K562 (cell line): ENCODE results near the gene PRCP. TPM values are rescaled to one million over a fixed set of nuclear protein-coding genes. Genes with fewer than 3 reads are reported as not detected.
A peak's percentile ranks its signal among the peaks of the same experiment; 100 is the strongest.

Experiments
- AFF4 ChIP-seq: sonication (generic); formaldehyde crosslinking; IDR thresholded peaks from 2 replicates; pipeline ENCODE4 v1.8.0; 2023; ENCODE audit warnings: mild to moderate bottlenecking, missing genetic modification reagents
- CEBPB ChIP-seq: fragments of 450-650 bp; IDR thresholded peaks from 2 replicates; pipeline ENCODE4 v1.6.1; 2016; ENCODE audit warnings: missing genetic modification characterization, missing compliant biosample characterization
- CHAMP1 ChIP-seq: fragments of 450-650 bp; IDR thresholded peaks from 2 replicates; pipeline ENCODE4 v1.6.1; 2016; ENCODE audit warnings: mild to moderate bottlenecking
- COPS2 ChIP-seq: fragments of 450-650 bp; conservative IDR thresholded peaks from 2 replicates; pipeline ENCODE4 v1.6.1; 2016; ENCODE audit warnings: mild to moderate bottlenecking, moderate library complexity
- GATAD2A ChIP-seq: fragments of 450-650 bp; IDR thresholded peaks from 2 replicates; pipeline ENCODE4 v1.6.1; 2017
- NR2C1 ChIP-seq, 2 experiments: fragments of 450-650 bp; IDR thresholded peaks; 2 replicates each; pipeline ENCODE4 v1.6.1; 2017; ENCODE audit warnings: mild to moderate bottlenecking in 2 of 2, antibody characterized with exemption in 1 of 2, inconsistent platforms in 1 of 2, missing compliant biosample characterization in 1 of 2, missing genetic modification characterization in 1 of 2
- THRA ChIP-seq: fragments of 450-650 bp; IDR thresholded peaks from 2 replicates; pipeline ENCODE4 v1.6.1; 2017; ENCODE audit warnings: mild to moderate bottlenecking, moderate library complexity
- ZBTB43 ChIP-seq: sonication (generic); formaldehyde crosslinking; IDR thresholded peaks from 2 replicates; pipeline ENCODE4 v1.8.0; 2023; ENCODE audit warnings: mild to moderate bottlenecking, missing genetic modification reagents
- polyA plus RNA-seq, 8 experiments: library from polyadenylated mRNA; depleted of rRNA in 4 of 8; stranded (reverse) in 5 of 8; unstranded in 3 of 8; fragments of >200 nt; fragmentation: Nextera tagmentation in 2 of 8; fragmentation: Illumina TruSeq in 1 of 8; extraction: Ambion mirVana in 2 of 8; extraction: Trizol in 1 of 8; gene quantifications; 2 replicates each; pipeline versions ENCODE4 v1.2.1 to v1.2.3, GENCODE V29; 2011 to 2014; ENCODE audit warnings: inconsistent platforms in 1 of 8, missing spikeins in 1 of 8
- total RNA-seq, 7 experiments: library from RNA; depleted of rRNA in 6 of 7; stranded (reverse); fragments of >200 nt in 6 of 7; fragmentation: Illumina TruSeq in 2 of 7; extraction: Trizol in 2 of 7; gene quantifications; 2 replicates each; pipeline versions ENCODE4 v1.2.1 to v1.2.3, GENCODE V29; 2011 to 2021; ENCODE audit warnings: low replicate concordance in 1 of 7

The PRCP gene
- total and polyA plus RNA-seq, 9 of the 15 experiments (the other 6 are each of a cell fraction or from before 2014, with no cell fraction given) = 9.5 to 43.1 (median 23.2) TPM

- peak; percentile 72; the same call in 1 of the 2 replicates for TF ChIP-seq AFF4 (CRISPR knock-in tag)
- no peak for TF ChIP-seq GATAD2A
- TF ChIP-seq CEBPB (tag) = peak; percentile 60
- no peak for TF ChIP-seq THRA
- TF ChIP-seq NR2C1 (IDR thresholded peaks at IDR 0.05) = no peak
- TF ChIP-seq NR2C1 (tag; IDR thresholded peaks at IDR 0.05) = no peak
- no peak for TF ChIP-seq COPS2
- TF ChIP-seq ZBTB43 (CRISPR knock-in tag) = no peak
- TF ChIP-seq CHAMP1 = no peak
Observed at GRCh38 chr11:82792319-82792718, 107.9 kb downstream of the PRCP start (continued).
